ENCODE measurements around the gene SLC7A9. TPM values are rescaled to one million over a fixed set of nuclear protein-coding genes. Genes with fewer than 3 reads are reported as not detected.
"Not testable (repeated sequence)": the region's sequence is repeated elsewhere in the genome, so short reads cannot be mapped to it uniquely, and the experiment has no call there.

SLC7A9 gene
- total and polyA plus RNA-seq, 10 of the 15 experiments (the other 5 are each of a cell fraction or from before 2014, with no cell fraction given): 0.13 to 0.17 TPM; not detected in 8

- no peak overlapping the region for H3K9ac ChIP-seq (ENCODE audit: control insufficient read depth, insufficient read depth, low read length)
- DNase-seq (ENCODE audit: low read depth, low spot score) (no peak), ATAC-seq (no peak)
These were observed 12.0 kb downstream of the SLC7A9 start for GRCh38 chr19:32857584-32857983.

GRCh38 chr19:32856818-32857217 lies 12.7 kb downstream of the SLC7A9 start:
- H3K4me1 ChIP-seq (ENCODE audit: control insufficient read depth, insufficient read depth, low read length); H3K4me3 ChIP-seq; SMC1A ChIA-PET (ENCODE audit: uncharacterized antibody, unreplicated experiment); ATAC-seq; POLR2A ChIA-PET; BruUV-seq (replicated peaks); H3K4me2 ChIP-seq (ENCODE audit: control insufficient read depth, insufficient read depth); H2AFZ ChIP-seq (ENCODE audit: control insufficient read depth, low read depth, low read length); H3K36me3 ChIP-seq (ENCODE audit: control insufficient read depth in 2 of 2, insufficient read depth in 2 of 2, low read length in 1 of 2); DNase-seq (ENCODE audit: low read depth, low spot score); intact Hi-C loops (cut with micrococcal nuclease; ENCODE audit: unreplicated experiment); FAIRE-seq; H3K9me3 ChIP-seq (replicated peaks; ENCODE audit: control insufficient read depth, insufficient read depth, low read length); in situ Hi-C loops (cut with MboI); H3K27me3 ChIP-seq (replicated peaks in 1 of 2; ENCODE audit: control insufficient read depth in 2 of 2, insufficient read depth in 2 of 2, low read length in 1 of 2); H4K20me1 ChIP-seq (ENCODE audit: control insufficient read depth, insufficient read depth); RAD21 ChIA-PET (ENCODE audit: unreplicated experiment); H3K79me2 ChIP-seq (ENCODE audit: control insufficient read depth, insufficient read depth, low read length); CTCF ChIA-PET; H3K9ac ChIP-seq (ENCODE audit: control insufficient read depth, insufficient read depth, low read length); H3K27ac ChIP-seq (ENCODE audit: control insufficient read depth, insufficient read depth): not testable (repeated sequence)
- WGBS (ENCODE audit: insufficient coverage, insufficient replicate concordance, low lambda C conversion rate, missing lambda C conversion rate): 80% methylated on average over 7 of the region's 7 CpGs

More at GRCh38 chr19:32857584-32857983, 12.0 kb downstream of the SLC7A9 start:
- no peak for FAIRE-seq
- POLR2A ChIA-PET: no interaction called here
- SMC1A ChIA-PET (ENCODE audit: uncharacterized antibody, unreplicated experiment): no interaction called here
- H4K20me1 ChIP-seq (ENCODE audit: control insufficient read depth, insufficient read depth): no peaks in the 10 kb centered on the region
- H3K4me3 ChIP-seq: no peak overlapping the region
- H3K9me3 ChIP-seq (replicated peaks; ENCODE audit: control insufficient read depth, insufficient read depth, low read length): no peaks in the 10 kb centered on the region
- no peaks in the 10 kb centered on the region for H3K79me2 ChIP-seq (ENCODE audit: control insufficient read depth, insufficient read depth, low read length)
- in situ Hi-C loops (cut with MboI) (no loop called here), intact Hi-C loops (cut with micrococcal nuclease; ENCODE audit: unreplicated experiment) (no loop called here)
- no peaks in the 10 kb centered on the region for H3K27me3 ChIP-seq (replicated peaks in 1 of 2; ENCODE audit: control insufficient read depth in 2 of 2, insufficient read depth in 2 of 2, low read length in 1 of 2)
- CTCF ChIA-PET: no interaction called here
- no TSS peak for BruUV-seq (replicated peaks)
- WGBS (ENCODE audit: insufficient coverage, insufficient replicate concordance, low lambda C conversion rate, missing lambda C conversion rate): 78% methylated on average over 5 of the region's 5 CpGs
- H3K36me3 ChIP-seq (ENCODE audit: control insufficient read depth in 2 of 2, insufficient read depth in 2 of 2, low read length in 1 of 2): no peaks in the 10 kb centered on the region
- no peak overlapping the region for H2AFZ ChIP-seq (ENCODE audit: control insufficient read depth, low read depth, low read length)
- TF ChIP-seq ZBED1 (IDR thresholded peaks at IDR 0.05; ENCODE audit: borderline replicate concordance): no peak
- no peak for TF ChIP-seq MXI1 (IDR thresholded peaks at IDR 0.05; ENCODE audit: low read depth, low read length)
- no peak for TF ChIP-seq TARDBP (IDR thresholded peaks at IDR 0.05; ENCODE audit: borderline replicate concordance)
- no peak for TF ChIP-seq MTA3 (IDR thresholded peaks at IDR 0.05; ENCODE audit: borderline replicate concordance, low read length)
- no peak for TF ChIP-seq ZNF24 (IDR thresholded peaks at IDR 0.05)
- TF ChIP-seq, protein P1, sequence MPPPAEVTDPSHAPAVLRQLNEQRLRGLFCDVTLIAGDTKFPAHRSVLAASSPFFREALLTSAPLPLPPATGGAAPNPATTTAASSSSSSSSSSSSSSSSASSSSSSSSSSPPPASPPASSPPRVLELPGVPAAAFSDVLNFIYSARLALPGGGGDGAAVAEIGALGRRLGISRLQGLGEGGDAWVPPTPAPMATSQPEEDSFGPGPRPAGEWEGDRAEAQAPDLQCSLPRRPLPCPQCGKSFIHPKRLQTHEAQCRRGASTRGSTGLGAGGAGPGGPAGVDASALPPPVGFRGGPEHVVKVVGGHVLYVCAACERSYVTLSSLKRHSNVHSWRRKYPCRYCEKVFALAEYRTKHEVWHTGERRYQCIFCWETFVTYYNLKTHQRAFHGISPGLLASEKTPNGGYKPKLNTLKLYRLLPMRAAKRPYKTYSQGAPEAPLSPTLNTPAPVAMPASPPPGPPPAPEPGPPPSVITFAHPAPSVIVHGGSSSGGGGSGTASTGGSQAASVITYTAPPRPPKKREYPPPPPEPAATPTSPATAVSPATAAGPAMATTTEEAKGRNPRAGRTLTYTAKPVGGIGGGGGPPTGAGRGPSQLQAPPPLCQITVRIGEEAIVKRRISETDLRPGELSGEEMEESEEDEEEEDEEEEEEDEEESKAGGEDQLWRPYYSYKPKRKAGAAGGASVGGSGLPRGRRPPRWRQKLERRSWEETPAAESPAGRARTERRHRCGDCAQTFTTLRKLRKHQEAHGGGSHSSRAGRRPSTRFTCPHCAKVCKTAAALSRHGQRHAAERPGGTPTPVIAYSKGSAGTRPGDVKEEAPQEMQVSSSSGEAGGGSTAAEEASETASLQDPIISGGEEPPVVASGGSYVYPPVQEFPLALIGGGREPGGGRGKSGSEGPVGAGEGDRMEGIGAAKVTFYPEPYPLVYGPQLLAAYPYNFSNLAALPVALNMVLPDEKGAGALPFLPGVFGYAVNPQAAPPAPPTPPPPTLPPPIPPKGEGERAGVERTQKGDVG (CRISPR knock-in tag; IDR thresholded peaks at IDR 0.05): no peak
- TF ChIP-seq, protein P2, sequence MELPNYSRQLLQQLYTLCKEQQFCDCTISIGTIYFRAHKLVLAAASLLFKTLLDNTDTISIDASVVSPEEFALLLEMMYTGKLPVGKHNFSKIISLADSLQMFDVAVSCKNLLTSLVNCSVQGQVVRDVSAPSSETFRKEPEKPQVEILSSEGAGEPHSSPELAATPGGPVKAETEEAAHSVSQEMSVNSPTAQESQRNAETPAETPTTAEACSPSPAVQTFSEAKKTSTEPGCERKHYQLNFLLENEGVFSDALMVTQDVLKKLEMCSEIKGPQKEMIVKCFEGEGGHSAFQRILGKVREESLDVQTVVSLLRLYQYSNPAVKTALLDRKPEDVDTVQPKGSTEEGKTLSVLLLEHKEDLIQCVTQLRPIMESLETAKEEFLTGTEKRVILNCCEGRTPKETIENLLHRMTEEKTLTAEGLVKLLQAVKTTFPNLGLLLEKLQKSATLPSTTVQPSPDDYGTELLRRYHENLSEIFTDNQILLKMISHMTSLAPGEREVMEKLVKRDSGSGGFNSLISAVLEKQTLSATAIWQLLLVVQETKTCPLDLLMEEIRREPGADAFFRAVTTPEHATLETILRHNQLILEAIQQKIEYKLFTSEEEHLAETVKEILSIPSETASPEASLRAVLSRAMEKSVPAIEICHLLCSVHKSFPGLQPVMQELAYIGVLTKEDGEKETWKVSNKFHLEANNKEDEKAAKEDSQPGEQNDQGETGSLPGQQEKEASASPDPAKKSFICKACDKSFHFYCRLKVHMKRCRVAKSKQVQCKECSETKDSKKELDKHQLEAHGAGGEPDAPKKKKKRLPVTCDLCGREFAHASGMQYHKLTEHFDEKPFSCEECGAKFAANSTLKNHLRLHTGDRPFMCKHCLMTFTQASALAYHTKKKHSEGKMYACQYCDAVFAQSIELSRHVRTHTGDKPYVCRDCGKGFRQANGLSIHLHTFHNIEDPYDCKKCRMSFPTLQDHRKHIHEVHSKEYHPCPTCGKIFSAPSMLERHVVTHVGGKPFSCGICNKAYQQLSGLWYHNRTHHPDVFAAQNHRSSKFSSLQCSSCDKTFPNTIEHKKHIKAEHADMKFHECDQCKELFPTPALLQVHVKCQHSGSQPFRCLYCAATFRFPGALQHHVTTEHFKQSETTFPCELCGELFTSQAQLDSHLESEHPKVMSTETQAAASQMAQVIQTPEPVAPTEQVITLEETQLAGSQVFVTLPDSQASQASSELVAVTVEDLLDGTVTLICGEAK (IDR thresholded peaks at IDR 0.05; ENCODE audit: borderline replicate concordance): 0 out of 2 replicates have a peak, but pooled peaks have one; percentile 19
- TF ChIP-seq BACH1 (IDR thresholded peaks at IDR 0.05; ENCODE audit: borderline replicate concordance): no peak
- H3K27ac ChIP-seq (ENCODE audit: control insufficient read depth, insufficient read depth): no peak overlapping the region
- RAD21 ChIA-PET (ENCODE audit: unreplicated experiment): no interaction called here
- H3K4me1 ChIP-seq (ENCODE audit: control insufficient read depth, insufficient read depth, low read length): no peaks in the 10 kb centered on the region
- H3K4me2 ChIP-seq (ENCODE audit: control insufficient read depth, insufficient read depth): no peak overlapping the region
